H9 (cell line): ENCODE measurements around the gene MAOA. TPM values are rescaled to one million over a fixed set of nuclear protein-coding genes. Genes with fewer than 3 reads are reported as not detected.

Experiments used
- DNase-seq: peaks from one replicate; pipeline ENCODE4 v3.0.0-alpha.2; 2017
- H2AFZ ChIP-seq: one replicate; pipeline ENCODE4 v1.6.1; 2013; ENCODE audit warnings: mild to moderate bottlenecking, low read length, control low read depth, moderate library complexity
- H2AK5ac ChIP-seq: 2 replicates; pipeline ENCODE4 v1.6.1; 2013; ENCODE audit warnings: low read length, control low read depth, mixed read lengths; ENCODE audit not compliant: insufficient read length
- H2BK120ac ChIP-seq: one replicate; pipeline ENCODE4 v1.6.1; 2013; ENCODE audit warnings: low read depth, mild to moderate bottlenecking, low read length, control low read depth, inconsistent platforms; ENCODE audit not compliant: poor library complexity, severe bottlenecking
- H2BK12ac ChIP-seq: 2 replicates; pipeline ENCODE4 v1.6.1; 2013; ENCODE audit warnings: low read length, control low read depth, mixed read lengths, low read depth; ENCODE audit not compliant: insufficient read length
- H2BK15ac ChIP-seq: 2 replicates; pipeline ENCODE4 v1.6.1; 2013; ENCODE audit warnings: low read depth, low read length, control low read depth
- H2BK20ac ChIP-seq: one replicate; pipeline ENCODE4 v1.6.1; 2013; ENCODE audit warnings: low read depth, mild to moderate bottlenecking, low read length, control low read depth, inconsistent platforms; ENCODE audit not compliant: poor library complexity, severe bottlenecking
- H2BK5ac ChIP-seq: 2 replicates; pipeline ENCODE4 v1.6.1; 2013; ENCODE audit warnings: low read length, control low read depth, mixed read lengths; ENCODE audit not compliant: insufficient read length
- H3K14ac ChIP-seq: 2 replicates; pipeline ENCODE4 v1.6.1; 2013; ENCODE audit warnings: low read length, control low read depth; ENCODE audit not compliant: insufficient read depth
- H3K18ac ChIP-seq: 2 replicates; pipeline ENCODE4 v1.6.1; 2013; ENCODE audit warnings: low read depth, mild to moderate bottlenecking, mixed read lengths, low read length, control low read depth; ENCODE audit not compliant: insufficient read length
- H3K23ac ChIP-seq: 2 replicates; pipeline ENCODE4 v1.6.1; 2013; ENCODE audit warnings: low read length, control low read depth, mixed read lengths, low read depth; ENCODE audit not compliant: insufficient read length
- H3K23me2 ChIP-seq: 2 replicates; pipeline ENCODE4 v1.6.1; 2013; ENCODE audit warnings: low read depth, mild to moderate bottlenecking, mixed read lengths, low read length, control low read depth; ENCODE audit not compliant: insufficient read length, poor library complexity, severe bottlenecking
- H3K27ac ChIP-seq: 2 replicates; pipeline ENCODE4 v1.5.1; 2013; ENCODE audit warnings: low read length, control low read depth, mixed read lengths, low read depth; ENCODE audit not compliant: insufficient read length
- H3K27me3 ChIP-seq: 2 replicates; pipeline ENCODE4 v1.6.1; 2013; ENCODE audit warnings: low read length, control low read depth, inconsistent platforms; ENCODE audit not compliant: insufficient read depth
- H3K4ac ChIP-seq: 2 replicates; pipeline ENCODE4 v1.6.1; 2013; ENCODE audit warnings: low read depth, mild to moderate bottlenecking, control low read depth, inconsistent platforms, low read length, moderate library complexity
- H3K4me1 ChIP-seq: 2 replicates; pipeline ENCODE4 v1.6.1; 2013; ENCODE audit warnings: low read length, control low read depth, inconsistent platforms; ENCODE audit not compliant: insufficient read depth
- H3K4me2 ChIP-seq: 2 replicates; pipeline ENCODE4 v1.6.1; 2013; ENCODE audit warnings: low read length, control low read depth, mixed read lengths; ENCODE audit not compliant: insufficient read length, insufficient read depth
- H3K56ac ChIP-seq: 2 replicates; pipeline ENCODE4 v1.6.1; 2013; ENCODE audit warnings: low read depth, mild to moderate bottlenecking, mixed read lengths, low read length, control low read depth; ENCODE audit not compliant: insufficient read length
- H3K79me1 ChIP-seq: 2 replicates; pipeline ENCODE4 v1.6.1; 2013; ENCODE audit warnings: low read depth, mild to moderate bottlenecking, moderate library complexity, low read length, control low read depth, inconsistent platforms; ENCODE audit not compliant: insufficient read depth, poor library complexity, severe bottlenecking
- H3K79me2 ChIP-seq: 2 replicates; pipeline ENCODE4 v1.6.1; 2013; ENCODE audit warnings: low read length, control low read depth, inconsistent platforms; ENCODE audit not compliant: insufficient read depth
- H3K9ac ChIP-seq: 2 replicates; pipeline ENCODE4 v1.6.1; 2013; ENCODE audit warnings: low read length, control low read depth, mixed read lengths; ENCODE audit not compliant: insufficient read length; ENCODE audit errors: extremely low read depth
- H3K9me3 ChIP-seq: one replicate; pipeline ENCODE4 v1.6.1; 2013; ENCODE audit warnings: low read depth, low read length, inconsistent platforms; ENCODE audit not compliant: control insufficient read depth
- H3T11ph ChIP-seq: one replicate; pipeline ENCODE4 v1.6.1; 2013; ENCODE audit warnings: mild to moderate bottlenecking, low read length, control low read depth, inconsistent platforms
- H4K20me1 ChIP-seq: one replicate; pipeline ENCODE4 v1.6.1; 2013; ENCODE audit not compliant: control insufficient read depth, insufficient read length, insufficient read depth
- H4K5ac ChIP-seq: 2 replicates; pipeline ENCODE4 v1.6.1; 2013; ENCODE audit warnings: low read depth, mild to moderate bottlenecking, mixed read lengths, low read length, control low read depth; ENCODE audit not compliant: insufficient read length
- H4K8ac ChIP-seq: replicated peaks from 2 replicates; pipeline ENCODE4 v1.6.1; 2013; ENCODE audit warnings: low read length, control low read depth, mixed read lengths, low read depth; ENCODE audit not compliant: insufficient read length
- H4K91ac ChIP-seq: 2 replicates; pipeline ENCODE4 v1.6.1; 2013; ENCODE audit warnings: low read depth, mild to moderate bottlenecking, moderate library complexity, mixed read lengths, low read length, control low read depth; ENCODE audit not compliant: insufficient read length
- H3K27ac Mint-ChIP-seq, 3 experiments: 2 replicates in 2 of 3; 3 replicates in 1 of 3; pipeline ENCODE4 v1.8.0; 2020 to 2021; ENCODE audit warnings: mixed read lengths in 3 of 3, mild to moderate bottlenecking in 1 of 3, moderate library complexity in 1 of 3
- H3K27me3 Mint-ChIP-seq: 2 replicates; pipeline ENCODE4 v1.8.0; 2021; ENCODE audit warnings: low read depth, mild to moderate bottlenecking, moderate library complexity, mixed read lengths
- H3K36me3 Mint-ChIP-seq, 3 experiments: 2 replicates in 2 of 3; 3 replicates in 1 of 3; pipeline ENCODE4 v1.8.0; 2020 to 2021; ENCODE audit warnings: low read depth in 3 of 3, mixed read lengths in 3 of 3; ENCODE audit not compliant: insufficient read depth in 1 of 3
- H3K4me1 Mint-ChIP-seq, 2 experiments: 2 replicates each; pipeline ENCODE4 v1.8.0; 2020; ENCODE audit warnings: mixed read lengths in 2 of 2
- H3K4me3 Mint-ChIP-seq, 2 experiments: 2 replicates in 1 of 2; 3 replicates in 1 of 2; pipeline ENCODE4 v1.8.0; 2020 to 2021; ENCODE audit warnings: mild to moderate bottlenecking in 2 of 2, mixed read lengths in 2 of 2, moderate library complexity in 1 of 2
- H3K9me3 Mint-ChIP-seq, 2 experiments: 2 replicates in 1 of 2; 3 replicates in 1 of 2; pipeline ENCODE4 v1.8.0; 2020; ENCODE audit warnings: mild to moderate bottlenecking in 2 of 2, mixed read lengths in 2 of 2, moderate library complexity in 1 of 2
- CTCF ChIP-seq: fragments of 200-600 bp; sonication (generic); conservative IDR thresholded peaks from 3 replicates; pipeline ENCODE4 v1.8.0; 2021; ENCODE audit warnings: antibody characterized with exemption, mild to moderate bottlenecking
- WGBS: extraction: QIAGEN DNeasy Blood & Tissue Kit; methylation state at CpG from one replicate; pipeline ENCODE4 v1.1.7; 2013; ENCODE audit warnings: missing lambda C conversion rate, low lambda C conversion rate, mixed read lengths; ENCODE audit not compliant: insufficient read length; ENCODE audit errors: extremely low coverage; 5-methylcytosine and 5-hydroxymethylcytosine counted together
- total RNA-seq: library from RNA; stranded (reverse); gene quantifications from 2 replicates; pipeline ENCODE4 v1.2.1, GENCODE V29; 2021

MAOA gene
- total RNA-seq, 1 experiment from 2014 or later = 0.28 TPM

- Histone ChIP-seq H3K23me2 (no peaks in the 10 kb centered on the region), H3K9ac (no peak overlapping the region), H3K23ac (no peak overlapping the region), H3K27ac (no peak overlapping the region), H3T11ph (no peak overlapping the region), H3K18ac (no peak overlapping the region), H3K4me2 (no peak overlapping the region), H3K27me3 (no peaks in the 10 kb centered on the region; the same call in 1 of the 2 replicates), H3K79me1 (no peaks in the 10 kb centered on the region), H2AK5ac (no peak overlapping the region), H4K8ac (no peak overlapping the region), H2BK15ac (no peak overlapping the region), H2BK20ac (no peak overlapping the region), H4K5ac (no peak overlapping the region), H2BK120ac (no peak overlapping the region), H2BK12ac (no peak overlapping the region), H3K79me2 (no peaks in the 10 kb centered on the region), H3K56ac (no peak overlapping the region), H4K20me1 (no peaks in the 10 kb centered on the region), H4K91ac (no peak overlapping the region), H2BK5ac (no peak overlapping the region), H2AFZ (no peak overlapping the region), H3K4ac (no peak overlapping the region), H3K9me3 (no peaks in the 10 kb centered on the region), H3K14ac (no peak overlapping the region), H3K4me1 (no peaks in the 10 kb centered on the region)
- peaks cover 17% of the 10 kb centered on the region; the same call in 1 of the 2 replicates for H3K27me3 Mint-ChIP-seq
- H3K4me1 Mint-ChIP-seq = peaks cover 30 to 35% of the 10 kb centered on the region in 2 experiments
- WGBS = no CpG with 5 or more reads among the region's 3 CpGs
- DNase-seq = no peak
- H3K9me3 Mint-ChIP-seq = peaks cover 32 to 60% of the 10 kb centered on the region in 2 experiments
- H3K4me3 Mint-ChIP-seq = no peak overlapping the region
- no peaks in the 10 kb centered on the region; a peak in 2 of 7 replicates for H3K36me3 Mint-ChIP-seq
- H3K27ac Mint-ChIP-seq = no peak overlapping the region
- TF ChIP-seq CTCF = no peak
Observed at GRCh38 chrX:43633757-43634156, 22.3 kb upstream of the MAOA start.
